Measurements from ENCODE around the gene BCKDHA.
"Not testable (repeated sequence)": the region's sequence is repeated elsewhere in the genome, so short reads cannot be mapped to it uniquely, and the experiment has no call there.

BCKDHA gene

GRCh38 chr19:41427647-41428480 is 30.2 kb downstream of the BCKDHA start:
- DNase-seq = peak; percentile 21

DNA sequence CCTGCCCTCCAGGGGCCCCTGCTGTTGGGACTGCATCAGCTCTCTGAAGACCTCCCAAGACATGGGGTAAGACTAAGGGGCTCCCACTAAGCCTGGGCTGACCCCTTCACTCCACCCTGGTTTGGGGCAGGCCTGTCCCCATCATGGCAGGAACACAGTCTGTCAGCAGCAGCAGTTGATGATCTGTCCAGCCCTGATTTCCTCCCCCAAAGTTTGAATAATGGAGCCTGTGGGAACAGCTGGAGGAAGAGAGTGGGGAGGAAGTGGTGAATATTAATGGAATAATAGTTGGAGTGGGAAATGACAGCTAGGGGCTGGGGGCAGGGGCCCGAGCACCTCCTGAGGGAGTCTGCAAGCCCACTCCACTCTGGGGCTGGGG is 30.9 kb downstream of the BCKDHA start:
- DNase-seq = no peak

DNA sequence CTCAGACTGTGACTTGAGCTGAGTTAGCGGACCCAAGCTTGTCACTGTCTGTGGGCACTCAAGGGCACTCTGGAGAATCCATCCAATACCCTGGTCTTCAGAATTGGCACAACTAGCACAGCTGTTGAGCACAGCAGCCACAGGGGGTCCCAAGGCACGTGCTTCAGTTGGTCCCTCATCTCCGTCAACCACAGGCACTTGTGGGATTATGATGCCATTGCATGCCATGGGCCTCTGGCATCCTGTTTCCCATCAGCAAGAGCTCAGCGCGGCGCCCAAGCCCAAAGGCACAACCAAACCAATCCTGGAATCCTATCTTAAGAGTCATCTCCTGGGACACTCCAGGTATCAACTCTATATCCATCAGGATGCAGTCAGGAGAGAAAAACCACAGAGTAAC is 33.3 kb downstream of the BCKDHA start:
- no peak for DNase-seq

DNA sequence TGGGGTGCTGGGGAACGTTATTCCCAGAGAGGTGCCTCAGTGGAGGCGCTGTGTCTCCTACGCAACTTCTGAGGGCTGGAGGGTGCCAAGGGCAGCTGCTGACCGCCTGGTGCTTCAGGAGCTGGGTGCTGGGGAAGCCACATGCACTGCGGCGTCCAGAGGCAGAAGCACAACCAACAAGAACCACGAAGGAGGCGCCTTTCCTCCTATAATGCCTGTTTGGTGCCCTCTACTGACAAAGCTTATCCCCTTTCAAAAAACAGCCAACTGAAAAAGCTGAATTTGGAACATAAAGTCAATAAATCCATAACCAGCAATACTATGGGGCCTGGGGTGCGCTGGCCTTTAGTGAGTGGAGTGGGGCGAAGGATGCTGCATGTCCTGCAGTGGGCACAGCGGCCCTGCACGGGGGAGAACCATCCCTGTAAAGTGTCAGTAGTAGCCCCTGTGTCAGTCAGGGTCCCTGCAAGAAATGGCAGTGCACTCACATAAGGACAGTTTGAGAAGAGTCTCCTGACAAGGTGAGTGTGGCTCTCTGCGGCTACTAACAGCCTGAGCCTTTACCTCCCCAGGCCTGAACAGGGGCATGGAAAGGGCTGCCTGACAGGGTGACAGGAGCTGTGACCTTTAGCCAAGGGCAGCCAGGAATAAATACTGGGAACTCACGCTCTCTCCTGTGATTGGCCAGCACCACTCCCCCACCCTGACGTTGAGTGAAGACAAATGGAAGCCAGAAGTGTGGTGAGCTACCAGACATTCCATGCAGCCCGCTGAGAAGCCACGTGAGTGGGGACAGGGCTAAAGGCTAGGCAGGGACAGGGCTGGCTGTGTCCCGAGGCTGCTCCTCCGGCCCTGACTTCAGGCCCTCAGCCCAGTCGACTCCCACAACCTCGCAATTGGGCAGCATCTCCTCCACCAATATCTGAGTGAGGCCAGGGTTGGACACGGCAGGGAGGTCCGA is 34.1 kb downstream of the BCKDHA start:
- DNase-seq = no peak

GRCh38 chr19:41433171-41433570 is 35.6 kb downstream of the BCKDHA start:
- DNase-seq = no peak

GRCh38 chr19:41434450-41434849 is 36.8 kb downstream of the BCKDHA start:
- no peak for DNase-seq

DNA sequence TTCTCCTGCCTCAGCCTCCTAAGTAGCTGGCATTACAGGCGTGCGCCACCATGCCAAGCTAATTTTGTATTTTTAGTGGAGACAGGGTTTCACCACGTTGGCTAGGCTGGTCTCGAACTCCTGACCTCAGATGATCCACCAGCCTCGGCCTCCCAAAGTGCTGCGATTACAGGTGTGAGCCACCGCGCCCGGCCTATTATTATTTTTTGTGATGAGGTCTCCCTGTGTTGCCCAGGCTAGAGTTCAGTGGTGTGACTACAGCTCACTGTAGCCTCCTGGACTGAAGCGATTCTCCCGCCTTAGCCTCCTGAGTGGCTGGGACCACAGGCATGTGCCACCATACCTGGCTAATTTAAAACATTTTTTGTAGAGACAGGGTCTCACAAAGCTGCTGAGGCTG is 37.8 kb downstream of the BCKDHA start:
- DNase-seq = not testable (repeated sequence)

- DNase-seq = no peak
These were observed 38.5 kb downstream of the BCKDHA start for GRCh38 chr19:41435936-41436673.

GRCh38 chr19:41436674-41436951 is 39.0 kb downstream of the BCKDHA start:
- no peak for DNase-seq

GRCh38 chr19:41437944-41438574 is 40.4 kb downstream of the BCKDHA start:
- DNase-seq = no peak

GRCh38 chr19:41439441-41440222 is 42.0 kb downstream of the BCKDHA start, which contains the start of gene DMAC2:
DMAC2 (minus strand) TSS chr19:41439912; CDS start chr19:41439899, 13 bp downstream.
- peak; percentile 98 for DNase-seq

DNA sequence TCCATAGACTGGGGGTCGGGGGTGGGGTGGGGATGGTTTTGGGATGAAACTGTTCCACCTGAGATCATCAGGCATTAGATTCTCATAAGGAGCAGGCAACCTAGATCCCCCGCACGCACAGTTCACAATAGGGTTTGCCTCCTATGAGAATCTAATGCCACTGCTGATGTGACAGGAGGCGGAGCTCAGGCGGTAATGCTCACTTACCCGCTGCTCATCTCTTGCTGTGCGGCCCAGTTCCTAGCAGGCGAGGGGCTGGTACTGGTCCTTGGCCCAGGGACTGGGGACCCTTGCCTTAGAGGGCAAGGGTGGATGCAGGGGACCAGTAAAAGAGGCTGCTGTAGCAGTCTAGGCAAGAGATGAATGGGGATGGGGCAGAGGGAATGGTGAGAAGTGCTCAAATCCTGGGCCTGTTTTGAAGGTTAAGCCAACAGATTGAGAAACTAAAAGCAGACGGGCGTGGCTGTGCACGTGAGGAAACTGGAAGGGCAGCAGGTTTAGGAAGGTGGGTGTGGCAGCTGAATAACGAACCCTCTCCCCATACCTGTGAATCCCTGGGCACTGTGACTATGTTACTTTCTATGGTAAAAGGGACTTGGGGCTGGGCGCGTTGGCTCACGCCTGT is 43.8 kb downstream of the BCKDHA start:
- no peak for DNase-seq

- DNase-seq = no peak
These were observed 45.1 kb downstream of the BCKDHA start, which contains the start of gene ERICH4 for GRCh38 chr19:41442473-41443355. ERICH4 (plus strand) TSS chr19:41443156; CDS start chr19:41443170, 14 bp downstream.

DNA sequence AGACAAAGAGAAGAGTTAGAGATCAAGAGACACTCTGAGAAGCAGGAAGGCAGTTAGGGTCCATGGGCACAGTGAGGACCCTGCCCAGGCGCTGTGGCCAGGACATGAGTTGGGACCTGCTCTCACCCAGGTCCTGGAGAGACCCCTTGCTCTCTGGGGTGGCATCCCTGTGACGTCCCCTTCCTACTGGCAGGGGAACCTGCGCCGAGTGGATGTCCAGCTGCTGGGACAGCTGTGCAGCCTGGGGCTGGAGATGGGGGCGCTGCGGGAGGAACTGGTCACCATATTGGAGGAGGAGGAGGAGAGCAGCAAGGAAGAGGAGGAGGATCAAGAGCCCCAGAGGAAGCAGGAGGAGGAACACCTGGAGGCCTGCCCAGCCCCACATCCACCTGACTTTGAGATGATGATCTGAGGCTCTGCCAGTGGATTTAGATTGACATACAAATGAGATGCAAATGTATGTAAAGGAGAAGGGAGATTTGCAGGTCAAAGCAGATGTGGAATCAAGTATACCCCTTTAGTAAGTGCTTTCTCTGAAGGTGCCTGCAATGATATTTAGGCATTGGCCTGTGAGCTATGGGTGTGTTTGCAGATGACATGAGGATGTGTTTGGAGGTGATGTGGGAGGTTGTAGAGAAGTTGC is 46.3 kb downstream of the BCKDHA start:
- no peak for DNase-seq

DNA sequence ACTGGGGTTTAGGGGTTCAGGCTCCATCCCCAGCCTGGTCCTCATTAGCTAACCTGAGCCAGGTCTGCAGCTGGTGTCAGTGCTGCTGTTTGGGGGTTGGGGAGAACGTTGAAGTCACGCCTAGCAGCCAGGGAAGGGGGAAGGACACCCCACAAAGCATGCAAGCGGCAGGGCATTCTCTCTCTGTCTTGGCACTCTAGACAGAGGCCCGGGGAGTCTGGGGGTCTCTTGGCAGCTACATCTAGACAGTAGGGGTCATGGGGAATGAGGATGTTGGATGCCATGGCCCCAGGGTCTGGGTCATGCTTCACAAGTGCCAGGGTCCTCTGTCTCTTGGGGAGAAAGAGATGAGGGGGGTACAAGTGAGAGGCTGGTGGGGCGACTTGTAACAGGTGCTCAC is 48.0 kb downstream of the BCKDHA start:
- no peak for DNase-seq

- no peak for DNase-seq
These were observed 50.2 kb downstream of the BCKDHA start for GRCh38 chr19:41447732-41448332.

- DNase-seq = peak; percentile 64
These were observed 51.7 kb downstream of the BCKDHA start for GRCh38 chr19:41449079-41449864.

- DNase-seq = no peak
These were observed 52.2 kb downstream of the BCKDHA start for GRCh38 chr19:41449865-41450178.
